Testis (tissue), 2 donors: Measurements from ENCODE around the gene ADAM12.
"Not testable (repeated sequence)": the region's sequence is repeated elsewhere in the genome, so short reads cannot be mapped to it uniquely, and the experiment has no call there.

Experiments used
- CTCF ChIP-seq, 3 experiments: fragments of 450-650 bp in 2 of 3; fragments of 200-600 bp in 1 of 3; sonication (generic) in 1 of 3; IDR thresholded peaks; one replicate each; pipeline ENCODE4 v1.5.1; 2016 to 2019; ENCODE audit warnings: antibody characterized with exemption in 3 of 3, mild to moderate bottlenecking in 2 of 3, moderate library complexity in 1 of 3
- POLR2A ChIP-seq: fragments of 450-650 bp; IDR thresholded peaks from one replicate; pipeline ENCODE4 v1.6.1; 2017; ENCODE audit warnings: antibody characterized with exemption, mild to moderate bottlenecking, moderate library complexity

- TF ChIP-seq CTCF (IDR thresholded peaks at IDR 0.05); POLR2A: not testable (repeated sequence)
These were observed 215.5 kb downstream of the ADAM12 start for GRCh38 chr10:126172755-126173154.
